Natural killer cell treated with Interleukin-12 subunit alpha and Interleukin-12 subunit beta and Interleukin-15 and Interleukin-18, amount 100 ng/mL, for 72 hours (primary cell): ENCODE measurements around the gene LILRB2. TPM values are rescaled to one million over a fixed set of nuclear protein-coding genes. Genes with fewer than 3 reads are reported as not detected.
"Not testable (repeated sequence)": the region's sequence is repeated elsewhere in the genome, so short reads cannot be mapped to it uniquely, and the experiment has no call there.

Experiments
- ATAC-seq, 2 donors: fragments of 150-1000 bp; cut with Tn5 transposase in 1 of 2; sonication (Bioruptor Pico), chemical (Tn5 transposase) in 1 of 2; 2 replicates each; pipeline ENCODE4 v1.10.0; 2021
- DNase-seq: peaks from one replicate; pipeline ENCODE4 v3.0.0; 2022; ENCODE audit warnings: low spot score
- H3K27ac Mint-ChIP-seq, 2 donors: 1 replicate in 1 of 2; 2 replicates in 1 of 2; pipeline ENCODE4 v1.8.0; 2022; ENCODE audit warnings: mixed read lengths in 2 of 2, mild to moderate bottlenecking in 1 of 2, moderate library complexity in 1 of 2
- H3K27me3 Mint-ChIP-seq, 2 donors: 1 replicate in 1 of 2; 2 replicates in 1 of 2; pipeline ENCODE4 v1.8.0; 2022; ENCODE audit warnings: mixed read lengths in 2 of 2
- H3K36me3 Mint-ChIP-seq: one replicate; pipeline ENCODE4 v1.8.0; 2022; ENCODE audit warnings: mixed read lengths
- H3K4me1 Mint-ChIP-seq, 2 donors: 1 replicate in 1 of 2; 2 replicates in 1 of 2; pipeline ENCODE4 v1.8.0; 2022; ENCODE audit warnings: low read depth in 2 of 2, mixed read lengths in 2 of 2, mild to moderate bottlenecking in 1 of 2
- H3K4me3 Mint-ChIP-seq: one replicate; pipeline ENCODE4 v1.8.0; 2022; ENCODE audit warnings: mixed read lengths
- H3K9me3 Mint-ChIP-seq: 2 replicates; pipeline ENCODE4 v1.8.0; 2022; ENCODE audit warnings: mixed read lengths
- total RNA-seq, 2 donors: library from RNA; stranded (reverse); gene quantifications; one replicate each; pipeline ENCODE4 v1.2.3, GENCODE V29; 2022

The LILRB2 gene
- 1 to 10 TPM in 1 of 2 donors, not detected in 1; 1.5 TPM for total RNA-seq

DNA sequence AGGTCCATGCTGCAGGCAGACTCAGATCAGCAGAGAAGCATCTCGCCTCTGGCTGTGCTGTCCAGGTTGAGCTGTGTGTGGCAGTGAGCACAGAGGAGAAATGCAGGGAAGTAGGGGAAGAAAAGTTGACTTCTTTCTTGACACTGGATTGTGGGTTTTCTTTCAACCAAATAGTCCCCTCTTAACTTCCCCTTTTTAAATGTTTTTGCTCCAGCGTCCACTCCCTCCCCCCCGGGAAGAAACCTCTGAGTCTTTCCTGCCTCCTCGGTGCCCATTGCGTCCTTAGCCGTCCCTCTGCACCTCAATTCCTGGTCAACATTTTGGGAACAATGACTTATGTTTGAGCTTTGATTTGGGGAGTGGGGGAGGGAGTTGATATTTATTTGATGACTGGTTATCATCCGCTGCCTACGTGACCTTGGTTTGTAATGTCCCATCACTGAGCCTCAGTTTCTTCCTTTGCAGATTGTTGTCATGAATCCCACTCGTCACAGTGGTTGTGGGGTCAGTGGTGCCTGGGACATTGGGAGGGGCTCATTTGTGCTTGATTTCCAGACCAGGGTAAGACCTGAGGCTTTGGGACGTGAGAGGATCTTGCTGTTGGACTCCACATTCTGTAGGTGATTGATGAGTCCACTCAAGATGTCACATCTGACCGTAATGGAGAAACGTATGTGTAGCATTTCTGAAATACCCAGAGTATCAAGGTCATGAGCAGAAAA is at the start of gene LILRB2:
TSS of gene LILRB2 (minus strand) at position 104 of the 722 bp plus-strand sequence. CDS start 614 bp downstream, outside the sequence.
- H3K27me3 Mint-ChIP-seq, result peaks cover 8 to 15% of the 10 kb centered on the region in 2 donors
- H3K27ac Mint-ChIP-seq, result peak within 1 kb of the TSS in 1 of 2 donors; percentile 23
- DNase-seq, result no peak
- no peaks in the 10 kb centered on the region for H3K36me3 Mint-ChIP-seq
- ATAC-seq, result no peak
- H3K4me1 Mint-ChIP-seq, result peaks cover 6 to 9% of the 10 kb centered on the region in 2 donors
- peak within 1 kb of the TSS; percentile 36 for H3K4me3 Mint-ChIP-seq
- H3K9me3 Mint-ChIP-seq, result no peaks in the 10 kb centered on the region

DNA sequence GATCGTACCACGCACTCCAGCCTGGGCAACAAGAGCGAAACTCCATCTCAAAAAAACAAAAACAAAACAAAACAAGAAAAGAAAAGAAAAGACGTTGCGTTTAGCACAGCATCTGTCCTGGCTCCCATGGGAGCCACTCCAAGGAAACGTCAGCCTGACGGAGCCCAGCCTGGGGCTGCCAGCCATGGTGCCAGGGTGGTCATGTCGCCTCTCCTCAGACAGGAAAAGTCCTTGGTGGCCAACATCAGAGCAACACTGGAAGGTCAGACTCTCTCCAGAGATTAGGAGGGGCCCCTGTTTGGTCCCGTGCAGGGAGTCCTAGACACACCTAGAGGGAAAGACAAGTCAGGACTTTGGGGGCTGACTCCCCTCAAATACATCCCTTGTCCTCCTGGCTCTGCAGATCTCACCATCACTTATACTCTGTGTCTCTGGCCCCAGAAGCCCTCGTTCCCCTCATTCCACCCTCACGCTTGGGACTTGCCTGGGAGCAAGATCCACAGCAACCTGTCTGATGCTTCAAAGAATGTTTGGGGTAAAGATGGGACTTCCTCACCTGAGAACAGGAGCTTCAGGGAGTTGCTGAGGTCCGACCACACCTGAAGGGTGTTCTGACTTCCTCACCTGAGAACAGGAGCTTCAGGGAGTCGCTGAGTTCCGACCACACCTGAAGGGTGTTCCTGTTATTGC is 48.7 kb upstream of the LILRB2 start:
- H3K27ac Mint-ChIP-seq, result no peak overlapping the region
- ATAC-seq (no peak), DNase-seq (no peak)
- H3K36me3 Mint-ChIP-seq, result no peaks in the 10 kb centered on the region
- no peak overlapping the region for H3K4me3 Mint-ChIP-seq
- H3K4me1 Mint-ChIP-seq, result peaks cover 0 to 4% of the 10 kb centered on the region in 2 donors
- H3K9me3 Mint-ChIP-seq, result no peaks in the 10 kb centered on the region
- peaks cover 0 to 5% of the 10 kb centered on the region in 2 donors for H3K27me3 Mint-ChIP-seq

DNA sequence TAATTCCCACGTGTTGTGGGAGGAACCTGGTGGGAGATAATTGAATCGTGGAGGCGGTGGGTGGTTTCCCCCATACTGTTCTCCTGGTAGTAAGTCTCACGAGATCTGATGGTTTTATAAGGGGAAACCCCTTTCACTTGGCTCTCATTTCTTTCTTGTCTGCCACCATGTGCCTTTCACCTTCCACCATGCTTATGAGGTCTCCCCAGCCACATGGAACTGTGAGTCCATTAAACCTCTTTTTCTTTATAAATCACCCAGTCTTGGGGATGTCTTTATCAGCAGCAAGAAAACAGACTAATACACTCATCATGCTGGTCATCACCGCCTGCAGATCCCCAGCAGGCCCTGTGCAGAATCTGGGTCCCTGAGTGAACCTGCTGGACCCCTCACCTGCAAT is 47.9 kb upstream of the LILRB2 start:
- not testable (repeated sequence) for ATAC-seq, H3K36me3 Mint-ChIP-seq, H3K27ac Mint-ChIP-seq, DNase-seq, H3K4me1 Mint-ChIP-seq, H3K4me3 Mint-ChIP-seq, H3K27me3 Mint-ChIP-seq, H3K9me3 Mint-ChIP-seq

DNA sequence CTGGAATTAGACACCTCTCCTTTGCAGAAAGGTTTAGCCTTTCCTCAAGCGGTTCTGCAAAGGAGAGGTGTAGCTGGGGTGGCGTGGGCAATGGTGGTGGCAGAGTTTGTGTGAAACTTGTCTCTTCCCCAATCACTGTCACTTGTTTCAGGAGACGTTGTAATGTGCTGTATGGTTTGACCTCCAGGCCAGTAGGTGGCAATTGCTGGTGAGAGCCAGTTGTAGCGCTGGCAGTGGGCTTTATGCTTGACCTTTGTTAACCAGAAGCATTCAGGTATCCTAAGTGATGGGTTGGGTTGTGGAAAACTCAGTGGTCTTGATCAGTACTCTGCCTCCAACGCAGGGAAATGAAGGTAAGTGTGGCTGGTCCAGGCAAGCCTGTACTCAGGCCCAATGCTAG is 44.7 kb upstream of the LILRB2 start:
- no peak overlapping the region for H3K4me3 Mint-ChIP-seq
- H3K4me1 Mint-ChIP-seq, result peaks cover 0 to 4% of the 10 kb centered on the region in 2 donors
- H3K36me3 Mint-ChIP-seq, result no peaks in the 10 kb centered on the region
- H3K27me3 Mint-ChIP-seq, result peaks cover 11 to 16% of the 10 kb centered on the region in 2 donors
- H3K27ac Mint-ChIP-seq, result no peak overlapping the region
- DNase-seq (no peak), ATAC-seq (no peak)
- H3K9me3 Mint-ChIP-seq, result no peaks in the 10 kb centered on the region

DNA sequence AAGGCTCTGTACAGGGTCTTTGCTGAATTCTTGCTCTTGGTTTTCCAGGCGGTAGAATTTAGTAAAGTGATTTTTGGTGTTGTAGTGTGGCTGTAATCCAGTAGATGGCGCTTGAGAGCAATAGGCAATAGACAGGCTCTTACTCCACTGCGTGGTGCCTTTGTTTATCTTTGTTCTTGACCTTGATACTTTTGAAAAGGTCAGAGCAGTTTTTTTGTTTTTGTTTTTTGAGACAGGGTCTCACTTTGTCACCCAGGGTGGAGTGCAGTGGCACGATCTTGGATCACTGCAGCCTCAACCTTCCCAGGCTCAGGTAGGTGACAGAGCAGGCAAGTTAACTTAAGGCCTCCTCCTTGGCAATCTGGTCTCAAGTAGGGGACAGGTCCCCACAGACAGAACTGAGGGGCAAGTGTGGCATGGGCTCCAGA is 44.3 kb upstream of the LILRB2 start:
- Mint-ChIP-seq H3K27me3 (peaks cover 15 to 20% of the 10 kb centered on the region in 2 donors), H3K4me3 (no peak overlapping the region), H3K36me3 (no peaks in the 10 kb centered on the region), H3K9me3 (no peaks in the 10 kb centered on the region), H3K4me1 (peaks cover 0 to 4% of the 10 kb centered on the region in 2 donors), H3K27ac (no peak overlapping the region)
- peak; percentile 53 to 70 for ATAC-seq
- DNase-seq, result peak; percentile 78

DNA sequence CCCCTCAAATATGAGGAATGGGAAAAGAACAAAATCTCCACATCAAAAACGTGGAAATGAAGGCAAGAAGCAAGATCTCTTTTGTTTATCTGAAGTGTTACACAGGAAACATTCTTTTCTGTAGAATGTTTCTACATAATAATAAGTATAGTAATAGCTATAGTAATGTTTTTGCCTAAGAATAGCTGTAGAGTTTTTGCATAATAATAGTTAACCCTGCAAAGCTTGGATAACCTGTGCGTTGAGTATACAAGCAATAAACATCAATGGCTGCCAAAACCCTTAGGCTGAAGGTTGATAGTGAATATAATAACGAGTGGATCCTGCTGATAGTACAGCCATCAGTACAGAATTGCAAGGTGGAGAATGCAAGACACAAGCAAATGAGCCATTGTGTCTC is 43.2 kb upstream of the LILRB2 start:
- Mint-ChIP-seq H3K4me3 (no peak overlapping the region), H3K9me3 (no peaks in the 10 kb centered on the region), H3K36me3 (no peaks in the 10 kb centered on the region), H3K27me3 (peaks cover 18 to 24% of the 10 kb centered on the region in 2 donors), H3K27ac (no peak overlapping the region), H3K4me1 (peaks cover 0 to 4% of the 10 kb centered on the region in 2 donors)
- ATAC-seq (no peak), DNase-seq (no peak)

DNA sequence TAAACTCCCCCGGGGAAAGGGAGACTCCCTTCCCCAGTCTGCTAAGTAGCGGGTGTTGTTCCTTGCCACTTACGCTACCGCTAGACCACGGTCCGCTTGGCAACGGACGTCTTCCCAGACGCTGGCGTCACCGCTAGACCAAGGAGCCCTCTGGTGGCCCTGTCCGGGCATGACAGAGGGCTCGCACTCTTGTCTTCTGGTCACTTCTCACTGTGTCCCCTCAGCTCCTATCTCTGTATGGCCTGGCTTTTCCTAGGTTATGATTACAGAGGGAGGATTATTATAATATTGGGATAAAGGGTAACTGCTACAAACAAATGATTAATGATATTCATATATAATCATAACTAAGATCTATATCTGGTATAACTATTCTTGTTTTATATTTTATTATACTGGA is 42.0 kb upstream of the LILRB2 start:
- not testable (repeated sequence) for H3K27ac Mint-ChIP-seq, H3K36me3 Mint-ChIP-seq, H3K9me3 Mint-ChIP-seq, H3K4me1 Mint-ChIP-seq, ATAC-seq, DNase-seq, H3K4me3 Mint-ChIP-seq
- H3K27me3 Mint-ChIP-seq, result peaks cover 18 to 24% of the 10 kb centered on the region in 2 donors

DNA sequence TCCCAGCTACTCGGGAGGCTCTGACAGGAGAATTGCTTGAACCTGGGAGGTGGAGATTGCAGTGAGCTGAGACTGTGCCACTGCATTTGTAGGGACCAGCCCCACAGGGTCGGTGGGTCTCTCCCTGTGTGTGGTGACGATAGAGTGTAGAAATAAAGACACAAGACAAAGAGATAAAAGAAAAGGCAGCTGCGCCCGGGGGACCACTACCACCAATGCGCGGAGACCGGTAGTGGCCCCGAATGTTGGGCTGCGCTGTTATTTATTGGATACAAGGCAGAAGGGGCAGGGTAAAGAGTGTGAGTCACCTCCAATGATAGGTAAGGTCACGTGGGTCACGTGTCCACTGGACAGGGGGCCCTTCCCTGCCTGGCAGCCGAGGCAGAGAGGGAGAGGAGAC is 41.4 kb upstream of the LILRB2 start:
- H3K4me3 Mint-ChIP-seq, H3K27ac Mint-ChIP-seq: not testable (repeated sequence)
- peaks cover 22 to 24% of the 10 kb centered on the region in 2 donors for H3K27me3 Mint-ChIP-seq

DNA sequence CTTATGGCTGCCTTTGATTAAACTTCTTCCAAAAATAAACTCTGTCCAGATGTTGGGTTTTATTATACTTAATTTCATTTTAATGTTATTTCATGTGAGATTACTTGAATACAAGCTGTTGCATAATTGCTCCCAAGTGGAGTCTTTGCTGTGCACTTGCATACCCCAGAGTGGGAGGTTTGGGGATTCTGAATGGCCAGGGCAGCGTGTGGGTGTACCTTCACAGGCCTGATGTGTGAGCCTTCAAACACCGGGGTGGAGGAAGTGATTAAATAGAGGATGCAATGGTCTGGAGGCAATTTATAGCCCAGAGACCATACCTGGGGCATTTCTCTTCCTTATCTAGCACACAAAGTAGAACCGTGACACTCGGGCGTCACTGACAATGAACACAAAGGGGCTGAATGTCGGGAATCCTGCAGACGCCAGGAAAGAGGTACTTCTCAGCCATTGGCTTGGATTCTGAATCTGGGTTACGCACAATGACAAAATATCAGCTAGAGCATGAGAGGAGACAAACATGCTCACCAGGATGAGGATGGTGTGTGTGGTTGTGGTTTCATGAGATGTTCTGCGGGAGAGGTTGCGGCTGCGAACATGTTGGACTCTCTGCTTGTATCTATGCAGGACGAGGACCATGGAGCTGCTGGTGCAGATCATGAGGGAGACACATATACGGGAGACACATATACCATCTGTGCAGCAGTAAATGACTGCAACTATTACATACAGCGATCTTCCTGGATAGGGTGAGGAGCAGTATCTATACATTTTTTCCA is 39.2 kb upstream of the LILRB2 start:
- no peaks in the 10 kb centered on the region for H3K36me3 Mint-ChIP-seq
- H3K27ac Mint-ChIP-seq, result no peak overlapping the region
- H3K27me3 Mint-ChIP-seq, result peaks cover 24% of the 10 kb centered on the region in 2 donors
- no peak for DNase-seq
- no peak overlapping the region for H3K4me3 Mint-ChIP-seq
- H3K9me3 Mint-ChIP-seq, result no peaks in the 10 kb centered on the region
- no peak for ATAC-seq
- no peaks in the 10 kb centered on the region for H3K4me1 Mint-ChIP-seq

More for the DNA sequence above, 41.4 kb upstream of the LILRB2 start:
- not testable (repeated sequence) for ATAC-seq, H3K36me3 Mint-ChIP-seq, H3K4me1 Mint-ChIP-seq, H3K9me3 Mint-ChIP-seq, DNase-seq

DNA sequence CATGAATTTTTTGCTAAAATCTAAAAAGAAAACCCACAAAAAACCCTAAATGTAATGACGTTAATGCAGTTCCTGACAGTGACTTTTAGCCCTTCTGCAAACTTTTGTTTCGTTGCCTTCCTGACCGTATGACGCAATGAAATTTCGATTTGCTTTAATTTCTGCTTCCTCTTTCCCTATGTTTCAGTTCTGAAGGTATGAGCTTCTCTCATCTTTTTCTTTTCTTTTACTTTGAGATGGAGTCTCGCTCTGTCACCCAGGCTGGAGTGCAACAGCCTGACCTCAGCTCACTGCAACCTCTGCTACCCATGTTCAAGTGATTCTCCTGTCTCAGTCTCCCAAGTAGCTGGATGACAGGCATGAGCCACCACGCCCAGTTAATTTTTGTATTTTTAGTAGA is 38.1 kb upstream of the LILRB2 start:
- no peak for DNase-seq
- H3K4me3 Mint-ChIP-seq, result no peak overlapping the region
- no peaks in the 10 kb centered on the region for H3K9me3 Mint-ChIP-seq
- no peaks in the 10 kb centered on the region for H3K4me1 Mint-ChIP-seq
- ATAC-seq, result no peak
- H3K27me3 Mint-ChIP-seq, result peaks cover 23 to 25% of the 10 kb centered on the region in 2 donors
- H3K36me3 Mint-ChIP-seq, result no peaks in the 10 kb centered on the region
- H3K27ac Mint-ChIP-seq, result no peak overlapping the region

DNA sequence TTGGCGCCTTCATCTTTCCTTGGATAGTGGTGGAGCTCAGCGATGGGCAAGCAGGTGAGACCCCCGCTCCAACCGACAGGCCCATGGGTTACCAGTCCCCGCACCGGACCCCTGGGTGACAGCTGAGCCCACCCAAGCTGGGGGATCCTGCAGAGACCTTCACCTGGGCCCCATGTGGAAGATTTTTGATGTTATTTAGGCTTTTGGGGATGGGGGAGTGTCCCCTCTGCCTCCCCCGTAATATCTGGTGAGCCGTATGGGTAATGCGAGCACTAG is 37.0 kb upstream of the LILRB2 start:
- ATAC-seq (no peak), DNase-seq (no peak)
- no peaks in the 10 kb centered on the region for H3K4me1 Mint-ChIP-seq
- no peak overlapping the region for H3K27ac Mint-ChIP-seq
- H3K36me3 Mint-ChIP-seq, result no peaks in the 10 kb centered on the region
- no peaks in the 10 kb centered on the region for H3K9me3 Mint-ChIP-seq
- H3K27me3 Mint-ChIP-seq, result peaks cover 28 to 31% of the 10 kb centered on the region in 2 donors
- H3K4me3 Mint-ChIP-seq, result no peak overlapping the region

DNA sequence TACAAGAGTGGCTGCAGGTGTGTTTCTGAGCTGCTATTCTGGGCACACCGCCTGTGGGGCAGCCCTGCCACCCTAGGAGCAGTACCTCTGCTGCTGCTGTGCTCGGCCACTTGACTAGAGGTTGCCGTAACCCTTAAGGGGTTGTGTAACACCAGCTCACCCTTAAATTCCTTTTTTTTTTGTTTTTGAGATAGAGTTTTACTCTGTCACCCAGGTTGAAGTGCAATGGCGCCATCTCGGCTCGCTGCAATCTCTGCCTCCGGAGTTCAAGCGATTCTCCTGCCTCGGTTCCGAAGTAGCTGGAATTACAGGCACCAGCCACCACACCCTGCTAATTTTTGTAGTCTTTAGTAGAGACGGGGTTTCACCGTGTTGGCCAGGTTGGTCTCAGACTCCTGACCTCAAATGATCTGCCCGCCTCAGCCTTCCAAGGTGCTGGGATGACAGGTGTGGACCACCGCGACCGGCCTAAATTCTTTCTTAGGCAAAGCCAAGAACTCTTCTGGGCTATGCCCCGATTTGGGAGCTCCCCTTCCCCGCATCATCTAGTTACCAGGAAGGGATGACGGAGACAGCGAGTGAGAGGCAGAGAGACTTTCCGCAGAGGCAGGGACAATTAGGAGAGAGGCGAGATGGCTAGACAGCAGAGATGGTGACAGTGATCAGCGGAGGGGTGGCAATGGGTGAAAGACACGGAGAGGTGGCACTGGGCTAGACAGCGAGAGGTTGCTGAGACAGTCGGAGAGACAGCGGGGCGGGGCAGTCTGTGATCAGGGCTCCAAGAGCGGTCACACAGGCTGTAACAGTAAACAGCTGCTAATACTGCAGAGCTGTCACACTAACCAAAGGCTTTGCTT is 36.4 kb upstream of the LILRB2 start:
- peaks cover 28 to 34% of the 10 kb centered on the region in 2 donors for H3K27me3 Mint-ChIP-seq
- DNase-seq (no peak), ATAC-seq (peak in 1 of 2 donors; percentile 51)
- H3K27ac Mint-ChIP-seq, result no peak overlapping the region
- H3K4me3 Mint-ChIP-seq, result no peak overlapping the region
- no peaks in the 10 kb centered on the region for H3K4me1 Mint-ChIP-seq
- H3K36me3 Mint-ChIP-seq, result no peaks in the 10 kb centered on the region
- H3K9me3 Mint-ChIP-seq, result no peaks in the 10 kb centered on the region

DNA sequence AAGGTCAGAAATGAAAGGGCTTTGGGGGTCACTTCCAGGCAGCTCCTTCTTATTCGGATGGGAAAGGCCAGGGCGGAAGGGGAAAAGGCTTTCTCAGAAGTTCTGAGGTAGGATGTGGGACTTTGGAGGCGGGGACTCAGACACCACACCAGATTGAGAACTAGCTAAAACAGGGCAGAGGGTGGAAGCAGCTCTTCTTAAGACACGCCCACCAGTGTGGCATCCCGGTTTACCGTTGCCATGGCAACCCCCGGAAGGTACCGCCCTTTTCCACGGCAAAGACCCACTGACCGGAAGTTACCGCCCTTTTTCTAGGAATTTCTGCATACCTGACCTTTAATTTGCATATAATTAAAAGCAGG is 35.8 kb upstream of the LILRB2 start:
- Mint-ChIP-seq H3K4me3 (no peak overlapping the region), H3K4me1 (no peaks in the 10 kb centered on the region), H3K36me3 (no peaks in the 10 kb centered on the region), H3K27ac (no peak overlapping the region), H3K27me3 (peaks cover 23 to 34% of the 10 kb centered on the region in 2 donors), H3K9me3 (no peaks in the 10 kb centered on the region)
- no peak for DNase-seq
- ATAC-seq, result no peak
